GM21528 (cell line): ENCODE data around the gene FBLN1.
"Not testable (repeated sequence)": the region's sequence is repeated elsewhere in the genome, so short reads cannot be mapped to it uniquely, and the experiment has no call there.

Experiments used
- ATAC-seq: cut with Tn5 transposase; IDR thresholded peaks from one replicate; pipeline ENCODE4 v1.9.1; 2021; ENCODE audit warnings: mild to moderate bottlenecking, moderate library complexity; ENCODE audit not compliant: unreplicated experiment, low FRiP score

Gene FBLN1

DNA sequence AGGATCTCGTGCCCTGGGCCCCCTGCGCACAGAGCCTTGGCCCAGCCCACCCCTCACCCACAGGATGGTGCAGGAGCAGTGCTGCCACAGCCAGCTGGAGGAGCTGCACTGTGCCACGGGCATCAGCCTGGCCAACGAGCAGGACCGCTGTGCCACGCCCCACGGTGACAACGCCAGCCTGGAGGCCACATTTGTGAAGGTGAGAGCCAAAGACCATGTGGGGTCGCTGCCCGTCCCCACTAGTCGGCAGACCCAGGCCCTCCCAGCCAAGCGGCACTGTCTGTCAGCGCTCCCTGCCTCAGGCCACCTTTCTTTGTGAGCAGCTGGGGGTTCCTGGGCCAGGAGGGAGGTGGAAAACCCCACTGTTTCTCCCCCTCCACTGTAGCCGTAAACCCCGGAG, 22.8 kb downstream of the FBLN1 start:
- no peak for ATAC-seq

DNA sequence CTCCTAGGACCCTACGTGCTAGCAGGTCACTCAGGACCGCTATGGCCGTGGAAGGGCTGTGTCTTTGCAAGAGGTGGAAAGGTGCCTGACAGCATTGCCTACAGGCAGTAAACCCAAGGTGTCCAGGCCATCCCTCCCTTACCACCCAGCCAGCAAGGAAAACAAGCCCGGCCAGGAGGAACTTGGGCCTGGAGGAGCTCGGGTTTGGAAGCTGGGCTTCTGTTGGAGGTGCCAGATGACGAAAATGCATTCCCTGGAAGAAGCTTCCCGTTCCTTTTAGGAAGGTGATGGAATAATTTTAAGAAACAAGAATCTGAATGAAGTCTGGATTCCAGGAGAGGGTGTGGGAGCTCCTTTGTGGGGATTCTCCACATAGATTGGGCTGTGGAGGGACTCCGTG, 23.6 kb downstream of the FBLN1 start:
- ATAC-seq: no peak

DNA sequence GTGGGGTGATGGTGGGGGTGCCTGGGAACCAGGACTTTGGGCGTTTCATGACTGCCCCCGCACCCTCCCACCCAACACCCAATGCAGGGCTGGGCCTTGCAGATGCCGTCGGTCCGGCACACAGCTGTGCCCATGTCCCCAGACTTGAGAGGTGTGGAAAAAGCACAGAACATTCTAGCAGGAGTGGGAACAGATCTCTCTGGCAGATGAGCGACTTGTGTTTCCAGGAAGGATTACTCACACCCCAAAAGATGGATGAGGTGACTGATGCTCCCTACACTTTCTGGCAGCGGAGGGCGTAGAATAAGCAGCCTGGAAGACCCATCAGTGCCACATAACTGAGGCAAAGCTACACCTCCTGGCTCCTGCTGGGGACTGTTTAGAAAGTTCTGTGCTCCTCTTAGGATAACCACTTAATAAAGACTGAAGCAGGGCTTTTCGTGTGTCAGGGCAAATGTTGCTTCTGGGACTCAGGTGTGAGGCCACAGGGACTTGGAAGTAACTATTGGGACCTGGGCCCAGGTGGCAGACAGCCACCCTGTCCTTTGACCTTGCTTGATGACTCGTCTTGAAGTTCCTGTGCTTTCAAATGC, 24.2 kb downstream of the FBLN1 start:
- no peak for ATAC-seq

DNA sequence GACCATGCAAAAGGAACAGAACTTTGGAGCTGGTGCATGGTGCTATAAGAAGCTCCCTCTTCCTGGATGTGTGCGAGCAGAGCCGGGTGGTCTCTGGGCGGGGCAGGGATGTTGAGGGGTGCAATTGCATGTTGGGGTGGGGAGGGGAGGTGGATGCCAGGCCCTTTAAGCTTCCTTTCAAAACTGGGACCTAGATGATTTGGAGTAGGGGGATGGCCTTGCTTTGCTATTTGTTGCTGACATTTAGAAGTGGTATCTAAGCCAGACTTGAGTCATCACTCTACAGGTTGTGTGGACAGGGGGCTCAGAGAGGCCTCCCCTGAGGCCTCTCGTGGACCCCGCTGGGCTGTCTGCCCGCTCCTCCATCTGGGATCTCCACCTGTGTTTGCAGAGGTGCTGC, 24.8 kb downstream of the FBLN1 start:
- no peak for ATAC-seq

DNA sequence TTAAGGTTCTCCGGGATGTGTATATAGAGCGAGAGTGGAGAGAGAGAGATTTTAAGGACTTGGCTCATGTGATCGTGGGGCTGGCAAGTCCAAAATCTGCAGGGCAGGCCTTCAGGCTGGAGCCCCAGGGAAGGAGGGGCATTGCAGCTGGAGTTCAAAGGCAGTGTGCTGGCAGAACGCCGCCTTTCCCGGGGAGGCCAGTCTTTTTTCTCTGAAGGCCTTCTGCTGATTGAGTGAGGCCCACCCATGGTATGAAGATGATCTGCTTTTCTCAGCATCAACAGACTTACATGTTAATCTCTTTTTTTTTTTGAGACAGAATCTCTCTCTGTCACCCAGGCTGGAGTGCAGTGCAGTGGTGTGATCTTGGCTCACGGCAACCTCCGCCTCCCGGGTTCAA, 25.4 kb downstream of the FBLN1 start:
- ATAC-seq: no peak

DNA sequence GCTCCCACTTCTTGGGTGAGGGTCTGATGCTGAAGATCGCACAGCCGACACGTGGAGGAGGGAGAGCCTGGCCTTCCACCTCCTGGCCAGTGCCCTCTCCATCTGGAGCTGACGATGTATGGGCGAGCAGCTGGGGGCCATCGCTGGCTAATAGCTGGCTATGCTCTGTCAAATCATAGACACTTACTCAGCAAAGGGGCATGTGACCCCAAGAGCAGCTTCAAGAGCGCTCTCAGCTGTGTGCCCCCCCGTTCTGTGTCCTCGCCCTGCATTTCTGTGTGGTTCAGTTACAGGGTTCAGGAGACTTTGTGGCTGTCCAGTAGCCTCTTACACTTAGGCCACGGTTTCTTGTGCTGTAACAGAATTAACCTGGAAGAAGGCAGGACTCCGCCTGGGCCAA, 26.4 kb downstream of the FBLN1 start:
- no peak for ATAC-seq

DNA sequence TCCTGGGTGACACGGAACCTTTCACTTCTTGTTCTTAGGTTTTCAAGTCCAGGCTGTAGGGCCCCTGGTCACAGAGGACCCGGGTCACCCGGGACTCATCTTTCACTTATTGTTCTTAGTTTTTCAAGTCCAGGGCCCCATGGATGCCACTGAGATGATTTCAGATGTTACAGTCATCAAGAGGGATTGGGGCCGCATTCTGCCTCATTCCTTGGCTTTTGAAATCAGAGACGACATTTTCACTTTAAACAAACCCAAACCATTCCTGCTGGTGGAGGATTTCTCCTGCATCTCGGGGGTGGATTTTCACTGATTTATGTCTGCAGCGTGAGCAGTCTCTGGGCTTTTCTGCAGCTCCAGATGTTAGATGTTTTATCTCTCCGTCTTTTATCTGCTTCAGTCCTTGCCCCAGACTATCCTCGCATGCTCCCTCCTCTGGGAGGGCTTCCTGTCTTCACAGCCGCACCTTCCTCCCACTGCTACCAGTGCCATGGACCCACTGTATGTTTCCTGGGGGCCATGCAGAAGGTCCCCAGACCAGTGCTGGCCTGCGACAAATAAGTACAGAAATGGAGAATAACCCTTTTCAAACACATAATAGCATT, 27.4 kb downstream of the FBLN1 start:
- no peak for ATAC-seq

DNA sequence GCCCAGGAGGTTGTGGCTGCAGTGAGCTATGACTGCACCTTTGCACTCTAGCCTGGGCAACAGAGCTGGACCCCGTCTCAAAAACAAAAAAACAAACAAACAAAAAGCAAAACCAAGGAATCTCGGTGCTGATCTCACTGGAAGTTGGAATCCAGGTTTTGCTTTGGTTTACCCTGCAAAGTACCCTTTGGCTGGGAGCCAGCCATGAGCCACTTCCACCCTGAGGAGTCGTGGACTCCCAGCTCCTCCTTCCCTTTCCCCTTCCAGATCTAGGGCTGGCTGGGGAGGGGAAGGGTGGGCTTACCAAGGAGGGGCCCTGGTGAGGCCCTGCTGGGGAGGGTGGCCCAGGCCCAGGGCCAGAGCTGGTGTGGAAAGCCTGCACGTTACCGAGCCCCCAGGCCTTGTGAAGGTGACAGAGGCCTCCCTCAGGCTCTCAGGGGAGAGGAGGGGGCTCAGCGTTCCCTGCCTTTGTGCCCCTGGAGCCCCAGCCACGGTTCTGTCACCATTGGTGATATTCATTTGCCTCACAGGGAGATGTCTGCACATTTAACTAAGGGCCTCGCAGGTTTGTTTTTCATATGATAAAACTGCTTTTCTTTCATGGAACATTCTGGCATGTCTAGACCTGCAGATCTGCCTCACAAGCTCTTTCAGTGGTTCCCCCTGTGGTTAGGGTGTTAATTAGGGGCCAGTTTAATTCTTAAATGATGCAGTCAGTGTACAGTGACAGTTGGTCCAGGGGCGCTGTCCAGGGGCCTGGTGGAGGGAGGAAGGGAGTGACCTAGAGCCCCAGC, 29.0 kb downstream of the FBLN1 start:
- no peak for ATAC-seq

DNA sequence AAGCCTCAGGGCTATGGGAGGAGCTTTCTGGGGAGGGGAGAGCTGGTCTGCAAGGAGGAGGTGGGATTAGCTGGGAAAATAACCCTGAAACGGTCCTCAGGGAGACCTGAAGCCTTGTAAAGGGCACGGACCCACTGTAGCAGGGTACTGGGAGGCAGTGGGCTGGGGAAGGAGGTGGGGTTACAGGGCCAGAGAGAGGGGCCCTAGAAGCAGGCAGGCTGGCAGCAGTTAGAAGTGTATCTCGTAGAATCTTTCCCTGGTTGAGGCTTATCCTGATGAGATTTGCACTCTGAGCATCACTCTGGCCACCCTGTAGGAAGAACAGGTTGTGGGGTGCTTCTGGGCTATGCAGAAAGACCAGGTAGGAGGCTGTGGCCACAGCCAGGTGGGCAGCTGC, 29.6 kb downstream of the FBLN1 start:
- ATAC-seq: no peak

DNA sequence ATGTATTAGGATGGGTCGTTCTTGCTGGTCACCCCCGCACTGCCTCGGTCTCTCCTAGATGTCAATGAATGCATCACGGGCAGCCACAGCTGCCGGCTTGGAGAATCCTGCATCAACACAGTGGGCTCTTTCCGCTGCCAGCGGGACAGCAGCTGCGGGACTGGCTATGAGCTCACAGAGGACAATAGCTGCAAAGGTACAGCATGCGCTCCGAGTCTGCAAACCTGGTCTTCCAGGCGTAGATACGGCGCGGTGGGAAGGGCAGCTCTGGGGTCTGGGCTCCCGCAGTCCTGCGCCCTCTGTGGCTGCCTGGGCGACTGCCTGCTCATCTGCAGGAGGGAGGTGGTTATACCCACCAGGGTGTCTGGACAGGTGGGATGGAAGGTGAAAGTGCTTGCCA, 31.0 kb downstream of the FBLN1 start:
- no peak for ATAC-seq

DNA sequence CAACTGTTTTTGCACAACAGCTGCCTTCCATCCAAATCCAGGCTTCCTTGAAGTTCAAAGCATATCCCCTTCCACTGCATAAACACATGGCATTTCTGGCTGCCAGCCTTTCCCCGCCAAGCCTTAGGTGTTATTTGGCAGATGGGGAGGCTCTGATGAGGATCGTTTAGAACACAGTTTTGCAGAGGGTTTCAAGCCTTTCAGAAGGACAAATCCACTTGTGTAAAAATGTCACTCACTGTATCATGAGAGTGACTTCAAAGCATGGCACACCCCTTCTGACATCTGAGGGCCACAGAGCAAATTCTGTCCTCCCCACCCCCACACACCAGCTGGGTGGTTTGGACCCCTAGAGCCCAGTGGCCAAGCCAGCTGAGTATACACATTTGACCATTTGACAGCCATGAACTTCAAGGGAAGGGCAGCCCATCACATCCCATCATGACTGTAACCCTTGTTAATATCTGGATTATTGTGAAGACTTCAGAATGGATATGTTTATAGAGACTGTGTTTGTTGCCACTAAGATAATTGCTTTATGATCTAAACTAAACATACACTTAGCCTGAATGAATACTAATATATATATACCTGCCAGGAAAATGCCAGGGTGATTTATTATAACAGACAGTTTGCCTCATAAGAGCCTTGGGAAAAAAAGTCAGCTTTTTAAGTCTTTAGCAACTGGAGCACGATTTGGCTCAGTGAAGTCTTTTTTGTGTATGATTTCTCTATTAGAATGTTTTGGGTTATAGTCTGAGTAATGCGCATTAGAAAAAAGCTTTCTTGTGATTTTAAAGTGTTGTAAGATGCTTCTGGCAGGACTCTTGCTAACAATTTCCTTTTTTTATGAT, 31.9 kb downstream of the FBLN1 start:
- ATAC-seq: no peak

DNA sequence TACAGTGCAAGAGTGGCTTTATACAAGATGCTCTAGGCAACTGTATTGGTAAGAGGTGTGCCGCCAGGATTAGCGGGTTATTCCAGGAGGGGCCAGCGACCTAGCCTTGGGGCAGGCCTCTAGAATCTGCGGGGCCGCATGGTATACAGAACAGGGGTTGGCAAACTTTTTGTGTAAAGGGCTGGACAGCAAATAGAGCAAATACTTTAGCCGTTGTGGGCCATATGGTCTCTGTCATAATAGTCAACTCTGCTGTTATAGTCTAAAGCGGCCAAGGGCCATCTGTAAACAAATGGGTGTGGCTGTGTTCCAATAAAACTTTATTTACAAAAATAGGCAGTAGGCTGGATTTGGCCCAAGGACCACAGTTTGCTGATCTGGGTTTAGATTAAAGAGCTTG, 32.6 kb downstream of the FBLN1 start:
- no peak for ATAC-seq

DNA sequence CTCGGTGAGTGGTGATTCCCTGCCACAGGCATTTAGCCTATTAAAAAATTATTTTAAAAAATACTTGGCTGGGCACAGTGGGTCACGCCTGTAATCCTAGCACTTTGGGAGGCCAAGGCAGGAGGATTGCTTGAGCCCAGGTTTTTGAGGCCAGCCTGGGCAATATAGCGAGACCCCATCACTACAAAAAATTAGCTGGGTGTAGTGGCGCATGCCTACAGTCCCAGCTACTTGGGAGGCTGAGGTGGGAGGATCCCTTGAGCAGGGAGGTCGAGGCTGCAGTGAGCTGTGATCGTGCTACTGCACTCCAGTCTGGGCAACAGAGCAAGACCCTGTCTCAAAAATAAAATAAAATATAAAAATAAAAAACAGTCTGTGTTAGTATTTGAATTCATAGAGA, 33.2 kb downstream of the FBLN1 start:
- not testable (repeated sequence) for ATAC-seq

DNA sequence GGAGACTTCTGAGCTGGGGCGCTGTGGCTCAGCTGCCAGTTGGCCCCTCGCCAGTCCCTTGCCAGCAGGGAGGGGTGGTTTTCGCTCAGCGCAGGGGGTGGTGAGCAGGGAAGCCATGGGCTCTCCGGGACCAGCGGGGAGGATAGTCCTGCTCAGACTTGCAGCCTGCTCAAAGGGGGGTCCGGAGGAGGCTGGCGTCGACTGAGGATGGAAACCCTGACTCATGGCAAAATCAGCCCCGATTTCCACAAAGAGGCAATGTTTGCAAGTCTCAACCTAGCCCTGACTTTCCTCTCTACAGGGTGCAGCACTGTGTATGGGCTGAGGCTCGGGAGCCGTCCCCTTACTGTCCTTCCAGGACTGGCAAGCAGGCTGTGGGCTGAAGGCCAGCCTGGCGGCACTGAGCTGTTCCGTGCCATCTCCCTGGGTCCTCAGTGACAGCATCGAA, 35.1 kb downstream of the FBLN1 start:
- ATAC-seq: no peak

DNA sequence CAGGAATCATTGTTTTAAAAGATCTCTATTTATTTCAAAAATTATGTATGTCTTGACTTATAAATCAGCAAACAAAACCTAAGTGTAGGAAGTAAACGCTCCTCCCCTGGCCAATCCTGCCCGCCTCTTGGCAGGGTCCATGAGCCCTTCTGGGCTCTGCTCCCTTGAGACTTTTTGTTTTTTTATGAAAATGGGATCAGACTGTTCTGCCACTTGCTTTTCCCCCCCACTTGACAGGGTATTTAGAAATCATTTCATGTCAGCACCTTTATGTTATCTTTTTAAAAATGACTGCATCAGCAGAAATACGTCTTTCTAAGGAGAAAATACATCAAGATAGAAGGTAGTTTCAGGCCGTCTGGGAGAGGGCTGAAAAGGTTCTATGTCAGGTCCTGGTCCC, 35.6 kb downstream of the FBLN1 start:
- no peak for ATAC-seq

DNA sequence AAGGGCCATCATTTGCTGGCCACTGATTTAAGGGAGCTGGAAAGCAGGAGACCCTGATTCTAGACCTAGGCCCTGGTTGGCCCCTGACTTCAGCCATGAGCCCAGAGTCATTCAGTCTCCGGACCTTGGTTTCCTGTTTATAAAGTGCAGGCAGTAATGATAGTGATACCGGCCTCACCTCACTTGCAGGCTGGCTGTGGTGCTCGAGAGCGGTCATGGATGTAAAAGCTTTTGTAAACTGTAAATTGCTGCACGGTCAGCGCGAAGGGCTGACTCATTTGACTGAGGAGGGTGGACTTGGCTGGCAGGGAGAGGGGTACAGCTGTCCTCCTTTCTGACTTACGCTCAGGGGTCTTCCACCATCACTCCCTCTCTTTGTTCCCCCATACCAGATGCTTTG, 37.4 kb downstream of the FBLN1 start:
- ATAC-seq: no peak

DNA sequence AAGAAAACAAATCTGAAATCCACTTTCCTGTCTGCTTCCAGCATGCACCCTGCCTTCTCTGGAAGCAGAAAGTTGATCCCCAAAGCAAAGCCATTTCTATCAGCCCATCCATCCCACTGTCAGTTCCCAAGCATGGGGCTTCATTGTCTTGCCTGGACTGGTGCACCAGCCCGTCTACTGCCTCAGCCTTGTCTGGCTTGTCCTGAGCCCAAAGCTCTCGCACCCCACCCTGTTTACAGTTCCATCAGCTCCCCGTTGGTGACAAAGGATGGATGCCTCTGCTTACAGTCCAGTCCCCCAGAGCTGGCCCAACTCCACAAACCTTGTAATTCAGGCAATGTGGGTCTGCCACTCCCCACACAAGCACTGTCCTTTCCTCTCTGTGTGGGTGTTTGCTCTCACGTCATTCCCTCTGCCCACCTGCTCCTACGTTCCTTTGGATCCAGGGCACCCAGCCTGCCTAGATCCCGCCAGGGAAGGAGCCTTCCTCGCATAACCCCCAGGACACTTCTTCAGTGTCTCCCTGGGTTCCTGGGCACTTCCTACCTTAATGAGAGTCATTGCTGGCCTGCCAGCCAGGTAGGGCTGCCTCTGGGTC, 38.8 kb downstream of the FBLN1 start:
- no peak for ATAC-seq

DNA sequence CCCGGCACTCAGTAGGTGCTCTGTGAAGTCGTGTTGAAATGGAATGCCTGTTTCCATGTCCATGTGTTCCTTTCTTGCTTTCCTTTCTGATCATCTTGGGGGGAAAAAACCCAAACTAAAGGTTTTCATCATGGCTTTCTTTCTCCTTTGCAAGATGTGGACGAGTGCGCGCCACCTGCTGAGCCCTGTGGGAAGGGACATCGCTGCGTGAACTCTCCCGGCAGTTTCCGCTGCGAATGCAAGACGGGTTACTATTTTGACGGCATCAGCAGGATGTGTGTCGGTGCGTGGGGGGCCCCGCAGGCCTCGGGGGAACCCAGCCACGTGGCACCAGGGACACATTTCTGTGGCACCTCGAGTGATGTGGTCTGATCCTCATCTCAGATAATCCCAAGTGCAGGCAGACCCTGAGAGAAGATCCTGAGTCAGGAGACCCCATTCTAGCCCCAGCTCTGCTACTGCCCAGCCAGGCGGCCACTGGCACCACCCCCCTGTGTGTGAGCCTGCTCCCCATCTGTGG, 39.4 kb downstream of the FBLN1 start:
- no peak for ATAC-seq

DNA sequence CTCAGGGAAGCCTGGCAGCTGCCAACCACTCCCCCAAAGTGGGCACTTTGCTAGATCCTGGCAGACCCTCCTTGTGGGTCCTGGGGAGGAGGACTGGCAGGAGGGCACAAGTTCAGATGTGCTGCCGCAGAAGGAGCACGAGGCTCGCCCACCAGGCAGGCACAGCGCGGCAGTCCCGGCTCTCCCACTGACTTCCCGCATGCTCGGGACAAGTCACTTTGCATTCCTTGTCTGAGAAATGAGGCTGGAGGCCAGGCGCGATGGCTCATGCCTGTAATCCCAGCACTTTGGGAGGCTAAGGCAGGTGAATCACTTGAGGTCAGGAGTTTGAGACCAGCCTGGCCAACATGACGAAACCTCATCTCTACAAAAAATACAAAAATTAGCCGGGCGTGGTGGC, 40.1 kb downstream of the FBLN1 start:
- not testable (repeated sequence) for ATAC-seq

DNA sequence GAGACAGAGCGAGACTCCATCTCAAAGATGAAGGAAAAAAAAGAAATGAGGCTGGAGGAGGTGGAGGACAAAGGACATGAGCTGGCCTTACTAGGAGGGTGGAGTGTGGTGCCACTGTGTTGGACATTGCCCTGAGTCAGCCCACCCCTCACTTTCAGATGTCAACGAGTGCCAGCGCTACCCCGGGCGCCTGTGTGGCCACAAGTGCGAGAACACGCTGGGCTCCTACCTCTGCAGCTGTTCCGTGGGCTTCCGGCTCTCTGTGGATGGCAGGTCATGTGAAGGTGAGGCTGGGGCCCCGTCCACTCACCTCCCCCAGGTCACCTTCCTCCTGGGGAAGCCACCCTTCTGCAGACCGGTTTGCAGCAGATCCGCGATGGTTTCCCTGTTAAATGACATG, 40.6 kb downstream of the FBLN1 start:
- no peak for ATAC-seq
